HCT116 (cell line): ENCODE results near the gene CFAP45. TPM values are rescaled to one million over a fixed set of nuclear protein-coding genes. Genes with fewer than 3 reads are reported as not detected.

Experiments
- ATAC-seq: fragments of 200-7000 bp; cut with Tn5 transposase; 2 replicates; pipeline ENCODE4 v1.9.1; 2020; ENCODE audit warnings: mild to moderate bottlenecking, moderate library complexity
- BruUV-seq: library from RNA; stranded (reverse); fragments of 400-500 nt; replicated peaks from 2 replicates; lab custom pipeline; 2021; lab: Mats Ljungman, UMichigan
- CTCF ChIA-PET: fragments of 300-600 bp; sonication (Branson Sonifier 250); formaldehyde crosslinking; loops from one replicate; lab custom pipeline; 2021; ENCODE audit warnings: antibody characterized with exemption; lab: Charles Lee
- POLR2A ChIA-PET: fragments of 300-600, 350-600 bp; sonication (Branson Sonifier 250); formaldehyde crosslinking; loops from one replicate; lab custom pipeline; 2021; ENCODE audit warnings: antibody characterized with exemption; lab: Charles Lee
- RAD21 ChIA-PET, 2 experiments: fragments of 300-600 bp; sonication (Branson Sonifier 250); formaldehyde crosslinking; loops; one replicate each; lab custom pipeline; 2023; ENCODE audit warnings: low total read pairs in 2 of 2; ENCODE audit not compliant: uncharacterized antibody in 2 of 2, unreplicated experiment in 2 of 2, low non-redundant PET in 1 of 2; lab: Charles Lee
- DNase-seq: peaks from one replicate; pipeline ENCODE4 v3.0.0-alpha.2; 2010; ENCODE audit warnings: low read depth, low spot score
- H2AFZ ChIP-seq: fragments of 200-600 bp; shearing (Covaris generic), sonication (generic); 2 replicates; pipeline ENCODE4 v1.6.1; 2017; ENCODE audit warnings: low read depth, mixed run types, mixed read lengths, antibody characterized with exemption, low read length; ENCODE audit not compliant: poor library complexity, severe bottlenecking
- H3K27ac ChIP-seq: 2 replicates; pipeline ENCODE4 v1.5.1; 2012; ENCODE audit warnings: low read depth, low read length
- H3K27me3 ChIP-seq: fragments of 200-600 bp; sonication (generic); 2 replicates; pipeline ENCODE4 v1.6.1; 2016; ENCODE audit warnings: mixed run types, low read length, mixed read lengths; ENCODE audit not compliant: insufficient read depth
- H3K36me3 ChIP-seq, 2 experiments: fragments of 200-500 bp in 1 of 2; fragments of 200-600 bp in 1 of 2; sonication (Bioruptor generic) in 1 of 2; sonication (generic) in 1 of 2; 2 replicates each; pipeline versions ENCODE4 v1.5.1 to v1.6.1; 2014 to 2016; ENCODE audit warnings: low read length in 2 of 2, inconsistent platforms in 1 of 2, mixed read lengths in 1 of 2, mixed run types in 1 of 2; ENCODE audit not compliant: insufficient read depth in 2 of 2, control insufficient read depth in 1 of 2
- H3K4me1 ChIP-seq, 2 experiments: fragments of 200-600 bp in 1 of 2; sonication (generic) in 1 of 2; 2 replicates each; pipeline versions ENCODE4 v1.5.1 to v1.6.1; 2012 to 2017; ENCODE audit warnings: low read length in 2 of 2, inconsistent platforms in 1 of 2, mild to moderate bottlenecking in 1 of 2, mixed read lengths in 1 of 2, mixed run types in 1 of 2, moderate library complexity in 1 of 2; ENCODE audit not compliant: insufficient read depth in 2 of 2, control insufficient read depth in 1 of 2
- H3K4me2 ChIP-seq: fragments of 200-600 bp; sonication (generic); 2 replicates; pipeline ENCODE4 v1.6.1; 2017; ENCODE audit warnings: mixed run types, low read length, mixed read lengths
- H3K4me3 ChIP-seq, 2 experiments: fragments of 200-600 bp in 1 of 2; sonication (generic) in 1 of 2; replicated peaks in 1 of 2; 2 replicates each; pipeline ENCODE4 v1.5.1; 2011 to 2016; ENCODE audit warnings: low read length in 2 of 2, control low read depth in 1 of 2, low read depth in 1 of 2, mild to moderate bottlenecking in 1 of 2, mixed read lengths in 1 of 2, mixed run types in 1 of 2
- H3K79me2 ChIP-seq: fragments of 200-600 bp; sonication (generic); 2 replicates; pipeline ENCODE4 v1.6.1; 2017; ENCODE audit warnings: mild to moderate bottlenecking, mixed run types, low read length, moderate library complexity, mixed read lengths; ENCODE audit not compliant: insufficient read depth
- H3K9ac ChIP-seq: fragments of 200-600 bp; sonication (generic); 2 replicates; pipeline ENCODE4 v1.6.1; 2016; ENCODE audit warnings: low read length, mixed read lengths
- H3K9me2 ChIP-seq: fragments of 200-600 bp; sonication (generic), shearing (Covaris generic); 2 replicates; pipeline ENCODE4 v1.6.1; 2017; ENCODE audit warnings: mixed run types, mild to moderate bottlenecking, moderate library complexity; ENCODE audit not compliant: insufficient read depth
- H3K9me3 ChIP-seq, 2 experiments: fragments of 200-500 bp in 1 of 2; fragments of 200-600 bp in 1 of 2; sonication (Bioruptor generic) in 1 of 2; sonication (generic) in 1 of 2; 2 replicates each; pipeline ENCODE4 v1.6.1; 2014 to 2017; ENCODE audit warnings: low read length in 2 of 2, mixed read lengths in 2 of 2, inconsistent platforms in 1 of 2, low read depth in 1 of 2, mild to moderate bottlenecking in 1 of 2, mixed run types in 1 of 2, moderate library complexity in 1 of 2; ENCODE audit not compliant: control insufficient read depth in 1 of 2, insufficient read depth in 1 of 2
- H4K20me1 ChIP-seq: fragments of 200-600 bp; sonication (generic), shearing (Covaris generic); 2 replicates; pipeline ENCODE4 v1.6.1; 2017; ENCODE audit warnings: mixed run types, mild to moderate bottlenecking, moderate library complexity; ENCODE audit not compliant: insufficient read depth
- CEBPB ChIP-seq: IDR thresholded peaks from 2 replicates; pipeline ENCODE4 v1.6.1; 2012; ENCODE audit warnings: low read depth
- EGR1 ChIP-seq: IDR thresholded peaks from 2 replicates; pipeline ENCODE4 v1.6.1; 2012; ENCODE audit warnings: low read depth
- ELF1 ChIP-seq: IDR thresholded peaks from 2 replicates; pipeline ENCODE4 v1.6.1; 2012; ENCODE audit warnings: low read depth, borderline replicate concordance
- EZH2phosphoT487 ChIP-seq: fragments of 200-600 bp; IDR thresholded peaks from 2 replicates; pipeline ENCODE4 v1.6.1; 2018; ENCODE audit warnings: antibody characterized with exemption, borderline replicate concordance
- FOSL1 ChIP-seq: IDR thresholded peaks from 2 replicates; pipeline ENCODE4 v1.6.1; 2012; ENCODE audit warnings: low read depth
- POLR2A ChIP-seq: IDR thresholded peaks from 2 replicates; pipeline ENCODE4 v1.7.0; 2011; ENCODE audit warnings: borderline replicate concordance; ENCODE audit not compliant: insufficient read depth, insufficient read length; ENCODE audit errors: extremely low read depth
- POLR2AphosphoS5 ChIP-seq: IDR thresholded peaks from 2 replicates; pipeline ENCODE4 v1.6.1; 2011; ENCODE audit warnings: mild to moderate bottlenecking, low read depth, low read length, moderate library complexity
- RAD21 ChIP-seq: IDR thresholded peaks from 2 replicates; pipeline ENCODE4 v1.6.1; 2012; ENCODE audit warnings: low read depth, mild to moderate bottlenecking
- SIN3A ChIP-seq: IDR thresholded peaks from 2 replicates; pipeline ENCODE4 v1.6.1; 2012; ENCODE audit warnings: low read depth
- TCF7L2 ChIP-seq: IDR thresholded peaks from 2 replicates; pipeline ENCODE4 v1.7.0; 2011; ENCODE audit warnings: borderline replicate concordance, inconsistent platforms; ENCODE audit not compliant: insufficient read depth, insufficient read length; ENCODE audit errors: extremely low read depth
- ZFX ChIP-seq: fragments of 450-650 bp; IDR thresholded peaks from 2 replicates; pipeline ENCODE4 v1.6.1; 2017
- ZNF274 ChIP-seq: fragments of 200-500 bp; sonication (Bioruptor generic); IDR thresholded peaks from 2 replicates; pipeline ENCODE4 v1.6.1; 2014; ENCODE audit warnings: mild to moderate bottlenecking, low read depth, low read length, inconsistent platforms
- intact Hi-C: fragments of 100-400 bp; cut with micrococcal nuclease; formaldehyde crosslinking; loops from 2 replicates; pipeline ENCODE4 v1.10.0; 2022
- total RNA-seq: library from RNA; stranded (reverse); gene quantifications from one replicate; pipeline ENCODE4 v1.2.1, GENCODE V29; 2021; ENCODE audit not compliant: unreplicated experiment
- TF ChIP-seq, protein P1 (sequence below): IDR thresholded peaks from 2 replicates; pipeline ENCODE4 v1.6.1; 2011; ENCODE audit warnings: mild to moderate bottlenecking, low read length, moderate library complexity; ENCODE audit not compliant: insufficient replicate concordance; ENCODE audit errors: extremely low read depth
- TF ChIP-seq, protein P2 (sequence below): IDR thresholded peaks from 2 replicates; pipeline ENCODE4 v1.6.1; 2012
- TF ChIP-seq, protein P3 (sequence below): IDR thresholded peaks from 2 replicates; pipeline ENCODE4 v1.6.1; 2012; ENCODE audit warnings: low read depth
- TF ChIP-seq, protein P4 (sequence below), 3 experiments: fragments of 200-600 bp in 1 of 3; sonication (generic) in 1 of 3; IDR thresholded peaks in 2 of 3; conservative IDR thresholded peaks in 1 of 3; 2 replicates each; pipeline ENCODE4 v1.5.1; 2012 to 2017; ENCODE audit warnings: low read depth in 2 of 3, low read length in 2 of 3, antibody characterized with exemption in 1 of 3, borderline replicate concordance in 1 of 3, control low read depth in 1 of 3, mild to moderate bottlenecking in 1 of 3, mixed read lengths in 1 of 3, mixed run types in 1 of 3, moderate library complexity in 1 of 3; ENCODE audit not compliant: insufficient read depth in 1 of 3
- TF ChIP-seq, protein P5 (sequence below): IDR thresholded peaks from 2 replicates; pipeline ENCODE4 v1.6.1; 2012

The CFAP45 gene
- total RNA-seq, 1 experiment from 2014 or later, result 0.59 TPM

DNA sequence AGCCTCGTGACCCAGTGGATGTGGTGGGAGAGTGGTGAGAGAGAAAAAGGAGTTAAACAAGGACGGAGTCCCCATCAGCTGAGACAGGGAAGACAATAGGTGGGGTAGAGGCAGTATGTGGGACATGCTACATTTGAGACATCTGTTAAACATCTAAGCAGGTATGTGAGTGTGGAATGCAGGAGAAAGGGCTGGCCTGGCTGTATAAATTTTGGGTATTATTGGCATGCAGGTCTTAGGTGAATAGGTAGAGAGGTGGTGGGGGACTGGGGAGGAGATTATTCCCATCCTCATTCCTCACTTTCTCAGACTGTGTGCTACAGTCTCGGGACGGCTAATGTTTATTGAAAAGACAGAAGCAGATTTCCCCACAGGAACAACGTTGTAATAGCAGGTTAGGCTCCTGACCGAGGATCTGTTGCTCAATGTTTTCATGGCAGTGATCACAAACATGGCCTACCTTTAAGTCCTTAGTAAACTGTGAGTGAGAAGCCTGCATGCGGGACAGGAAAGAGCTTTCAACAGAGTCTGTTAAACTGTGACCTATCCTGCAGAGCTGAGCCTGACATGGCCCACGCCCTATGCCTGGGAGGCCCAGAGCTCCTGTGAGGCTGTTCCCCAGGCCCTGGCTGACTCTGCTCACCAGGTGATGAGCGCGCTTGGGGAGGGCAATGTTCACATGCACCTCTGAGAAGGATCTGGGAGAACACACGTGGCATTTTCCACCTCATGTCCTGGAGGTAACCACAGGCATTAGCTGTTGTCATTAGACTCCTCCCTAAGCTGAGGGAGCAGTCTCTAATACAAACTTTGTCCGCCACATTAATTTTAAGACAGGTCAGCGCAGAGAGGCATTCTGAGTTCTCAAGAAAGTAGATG, 54.0 kb downstream of the CFAP45 start:
- no TSS peak for BruUV-seq
- CTCF ChIA-PET, result no interaction called here

More for the DNA sequence above, 54.0 kb downstream of the CFAP45 start:
- H3K79me2 ChIP-seq, result no peaks in the 10 kb centered on the region
- H3K4me2 ChIP-seq, result no peak overlapping the region
- POLR2A ChIA-PET, result interaction anchor here (1.3 kb wide), 1 partner anchor 9 kb away, joined by 3 read pairs; no protein-coding TSS in a partner anchor
- no peak overlapping the region for H3K4me3 ChIP-seq
- no peaks in the 10 kb centered on the region for H3K27me3 ChIP-seq
- H3K36me3 ChIP-seq, result no peaks in the 10 kb centered on the region
- DNase-seq (no peak), ATAC-seq (no peak)
- no peaks in the 10 kb centered on the region for H4K20me1 ChIP-seq
- intact Hi-C loops, result no loop called here
- H2AFZ ChIP-seq, result no peak overlapping the region
- no peak overlapping the region for H3K9ac ChIP-seq
- peaks cover 0 to 20% of the 10 kb centered on the region in 2 experiments; a peak in 2 of 4 replicates for H3K4me1 ChIP-seq
- TF ChIP-seq, protein P1, sequence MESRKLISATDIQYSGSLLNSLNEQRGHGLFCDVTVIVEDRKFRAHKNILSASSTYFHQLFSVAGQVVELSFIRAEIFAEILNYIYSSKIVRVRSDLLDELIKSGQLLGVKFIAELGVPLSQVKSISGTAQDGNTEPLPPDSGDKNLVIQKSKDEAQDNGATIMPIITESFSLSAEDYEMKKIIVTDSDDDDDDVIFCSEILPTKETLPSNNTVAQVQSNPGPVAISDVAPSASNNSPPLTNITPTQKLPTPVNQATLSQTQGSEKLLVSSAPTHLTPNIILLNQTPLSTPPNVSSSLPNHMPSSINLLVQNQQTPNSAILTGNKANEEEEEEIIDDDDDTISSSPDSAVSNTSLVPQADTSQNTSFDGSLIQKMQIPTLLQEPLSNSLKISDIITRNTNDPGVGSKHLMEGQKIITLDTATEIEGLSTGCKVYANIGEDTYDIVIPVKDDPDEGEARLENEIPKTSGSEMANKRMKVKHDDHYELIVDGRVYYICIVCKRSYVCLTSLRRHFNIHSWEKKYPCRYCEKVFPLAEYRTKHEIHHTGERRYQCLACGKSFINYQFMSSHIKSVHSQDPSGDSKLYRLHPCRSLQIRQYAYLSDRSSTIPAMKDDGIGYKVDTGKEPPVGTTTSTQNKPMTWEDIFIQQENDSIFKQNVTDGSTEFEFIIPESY, result no peak
- no peak for TF ChIP-seq CEBPB
- TF ChIP-seq, protein P2, sequence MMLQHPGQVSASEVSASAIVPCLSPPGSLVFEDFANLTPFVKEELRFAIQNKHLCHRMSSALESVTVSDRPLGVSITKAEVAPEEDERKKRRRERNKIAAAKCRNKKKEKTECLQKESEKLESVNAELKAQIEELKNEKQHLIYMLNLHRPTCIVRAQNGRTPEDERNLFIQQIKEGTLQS, result no peak
- TF ChIP-seq POLR2AphosphoS5, result no peak
- TF ChIP-seq SIN3A, result no peak
- TF ChIP-seq, protein P3, sequence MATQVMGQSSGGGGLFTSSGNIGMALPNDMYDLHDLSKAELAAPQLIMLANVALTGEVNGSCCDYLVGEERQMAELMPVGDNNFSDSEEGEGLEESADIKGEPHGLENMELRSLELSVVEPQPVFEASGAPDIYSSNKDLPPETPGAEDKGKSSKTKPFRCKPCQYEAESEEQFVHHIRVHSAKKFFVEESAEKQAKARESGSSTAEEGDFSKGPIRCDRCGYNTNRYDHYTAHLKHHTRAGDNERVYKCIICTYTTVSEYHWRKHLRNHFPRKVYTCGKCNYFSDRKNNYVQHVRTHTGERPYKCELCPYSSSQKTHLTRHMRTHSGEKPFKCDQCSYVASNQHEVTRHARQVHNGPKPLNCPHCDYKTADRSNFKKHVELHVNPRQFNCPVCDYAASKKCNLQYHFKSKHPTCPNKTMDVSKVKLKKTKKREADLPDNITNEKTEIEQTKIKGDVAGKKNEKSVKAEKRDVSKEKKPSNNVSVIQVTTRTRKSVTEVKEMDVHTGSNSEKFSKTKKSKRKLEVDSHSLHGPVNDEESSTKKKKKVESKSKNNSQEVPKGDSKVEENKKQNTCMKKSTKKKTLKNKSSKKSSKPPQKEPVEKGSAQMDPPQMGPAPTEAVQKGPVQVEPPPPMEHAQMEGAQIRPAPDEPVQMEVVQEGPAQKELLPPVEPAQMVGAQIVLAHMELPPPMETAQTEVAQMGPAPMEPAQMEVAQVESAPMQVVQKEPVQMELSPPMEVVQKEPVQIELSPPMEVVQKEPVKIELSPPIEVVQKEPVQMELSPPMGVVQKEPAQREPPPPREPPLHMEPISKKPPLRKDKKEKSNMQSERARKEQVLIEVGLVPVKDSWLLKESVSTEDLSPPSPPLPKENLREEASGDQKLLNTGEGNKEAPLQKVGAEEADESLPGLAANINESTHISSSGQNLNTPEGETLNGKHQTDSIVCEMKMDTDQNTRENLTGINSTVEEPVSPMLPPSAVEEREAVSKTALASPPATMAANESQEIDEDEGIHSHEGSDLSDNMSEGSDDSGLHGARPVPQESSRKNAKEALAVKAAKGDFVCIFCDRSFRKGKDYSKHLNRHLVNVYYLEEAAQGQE, result no peak
- TF ChIP-seq EZH2phosphoT487, result no peak
- TF ChIP-seq, protein P4, sequence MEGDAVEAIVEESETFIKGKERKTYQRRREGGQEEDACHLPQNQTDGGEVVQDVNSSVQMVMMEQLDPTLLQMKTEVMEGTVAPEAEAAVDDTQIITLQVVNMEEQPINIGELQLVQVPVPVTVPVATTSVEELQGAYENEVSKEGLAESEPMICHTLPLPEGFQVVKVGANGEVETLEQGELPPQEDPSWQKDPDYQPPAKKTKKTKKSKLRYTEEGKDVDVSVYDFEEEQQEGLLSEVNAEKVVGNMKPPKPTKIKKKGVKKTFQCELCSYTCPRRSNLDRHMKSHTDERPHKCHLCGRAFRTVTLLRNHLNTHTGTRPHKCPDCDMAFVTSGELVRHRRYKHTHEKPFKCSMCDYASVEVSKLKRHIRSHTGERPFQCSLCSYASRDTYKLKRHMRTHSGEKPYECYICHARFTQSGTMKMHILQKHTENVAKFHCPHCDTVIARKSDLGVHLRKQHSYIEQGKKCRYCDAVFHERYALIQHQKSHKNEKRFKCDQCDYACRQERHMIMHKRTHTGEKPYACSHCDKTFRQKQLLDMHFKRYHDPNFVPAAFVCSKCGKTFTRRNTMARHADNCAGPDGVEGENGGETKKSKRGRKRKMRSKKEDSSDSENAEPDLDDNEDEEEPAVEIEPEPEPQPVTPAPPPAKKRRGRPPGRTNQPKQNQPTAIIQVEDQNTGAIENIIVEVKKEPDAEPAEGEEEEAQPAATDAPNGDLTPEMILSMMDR (IDR thresholded peaks at IDR 0.05 in 2 of 3, conservative IDR thresholded peaks at IDR 0.05 in 1 of 3; ENCODE audit: borderline replicate concordance in 1 of 3, insufficient read depth in 1 of 3, low read depth in 2 of 3, low read length in 2 of 3), result no peak
- no peak for TF ChIP-seq ELF1
- TF ChIP-seq ZNF274, result no peak
- TF ChIP-seq POLR2A, result no peak
- TF ChIP-seq, protein P5, sequence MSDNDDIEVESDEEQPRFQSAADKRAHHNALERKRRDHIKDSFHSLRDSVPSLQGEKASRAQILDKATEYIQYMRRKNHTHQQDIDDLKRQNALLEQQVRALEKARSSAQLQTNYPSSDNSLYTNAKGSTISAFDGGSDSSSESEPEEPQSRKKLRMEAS, result no peak
- no peak for TF ChIP-seq FOSL1
- no peak for TF ChIP-seq ZFX
- TF ChIP-seq TCF7L2, result no peak
- no peak for TF ChIP-seq RAD21
- no peak for TF ChIP-seq EGR1
- no peaks in the 10 kb centered on the region for H3K9me2 ChIP-seq
- H3K27ac ChIP-seq, result no peak overlapping the region
- RAD21 ChIA-PET, result no interaction called here
- H3K9me3 ChIP-seq, result no peaks in the 10 kb centered on the region
